ENCODE data around the gene EBP.

Gene EBP

GRCh38 chrX:48478806-48479205 is 42.8 kb upstream of the EBP start:
- Histone ChIP-seq H3K4me1 (ENCODE audit: control insufficient read depth, insufficient read depth, low read length) (no peaks in the 10 kb centered on the region), H3K9ac (ENCODE audit: low read length) (no peak overlapping the region), H3K9me3 (ENCODE audit: control insufficient read depth, low read length) (no peaks in the 10 kb centered on the region), H3K4me3 (ENCODE audit: low read length) (no peak overlapping the region), H3K27me3 (replicated peaks; ENCODE audit: control insufficient read depth, insufficient read depth, low read length) (peaks cover 4% of the 10 kb centered on the region), H3K36me3 (ENCODE audit: control insufficient read depth, insufficient read depth, low read length, severe bottlenecking) (peaks cover 16% of the 10 kb centered on the region)
- DNase-seq (ENCODE audit: low read depth) = no peak

GRCh38 chrX:48480142-48480541 is 41.5 kb upstream of the EBP start:
- Histone ChIP-seq H3K27me3 (replicated peaks; ENCODE audit: control insufficient read depth, insufficient read depth, low read length) (peaks cover 4% of the 10 kb centered on the region), H3K9ac (ENCODE audit: low read length) (no peak overlapping the region), H3K4me3 (ENCODE audit: low read length) (no peak overlapping the region), H3K36me3 (ENCODE audit: control insufficient read depth, insufficient read depth, low read length, severe bottlenecking) (peaks cover 18% of the 10 kb centered on the region), H3K9me3 (ENCODE audit: control insufficient read depth, low read length) (no peaks in the 10 kb centered on the region), H3K4me1 (ENCODE audit: control insufficient read depth, insufficient read depth, low read length) (no peaks in the 10 kb centered on the region)
- no peak for DNase-seq (ENCODE audit: low read depth)

GRCh38 chrX:48480583-48480982 is 41.0 kb upstream of the EBP start:
- Histone ChIP-seq H3K36me3 (ENCODE audit: control insufficient read depth, insufficient read depth, low read length, severe bottlenecking) (peaks cover 18% of the 10 kb centered on the region), H3K27me3 (replicated peaks; ENCODE audit: control insufficient read depth, insufficient read depth, low read length) (peaks cover 4% of the 10 kb centered on the region), H3K4me1 (ENCODE audit: control insufficient read depth, insufficient read depth, low read length) (no peaks in the 10 kb centered on the region), H3K9me3 (ENCODE audit: control insufficient read depth, low read length) (no peaks in the 10 kb centered on the region), H3K9ac (ENCODE audit: low read length) (no peak overlapping the region), H3K4me3 (ENCODE audit: low read length) (no peak overlapping the region)
- no peak for DNase-seq (ENCODE audit: low read depth)

GRCh38 chrX:48482526-48482925 is 39.1 kb upstream of the EBP start:
- no peak for DNase-seq (ENCODE audit: low read depth)
- peaks cover 18% of the 10 kb centered on the region for H3K36me3 ChIP-seq (ENCODE audit: control insufficient read depth, insufficient read depth, low read length, severe bottlenecking)
- H3K4me1 ChIP-seq (ENCODE audit: control insufficient read depth, insufficient read depth, low read length) = no peaks in the 10 kb centered on the region
- no peaks in the 10 kb centered on the region for H3K9me3 ChIP-seq (ENCODE audit: control insufficient read depth, low read length)
- no peak overlapping the region for H3K9ac ChIP-seq (ENCODE audit: low read length)
- H3K27me3 ChIP-seq (replicated peaks; ENCODE audit: control insufficient read depth, insufficient read depth, low read length) = peaks cover 4% of the 10 kb centered on the region
- H3K4me3 ChIP-seq (ENCODE audit: low read length) = no peak overlapping the region

- Histone ChIP-seq H3K36me3 (ENCODE audit: control insufficient read depth, insufficient read depth, low read length, severe bottlenecking) (peaks cover 4% of the 10 kb centered on the region), H3K4me3 (ENCODE audit: low read length) (no peak overlapping the region), H3K9ac (ENCODE audit: low read length) (no peak overlapping the region), H3K4me1 (ENCODE audit: control insufficient read depth, insufficient read depth, low read length) (peaks cover 9% of the 10 kb centered on the region), H3K27me3 (replicated peaks; ENCODE audit: control insufficient read depth, insufficient read depth, low read length) (peaks cover 5% of the 10 kb centered on the region), H3K9me3 (ENCODE audit: control insufficient read depth, low read length) (peaks cover 5% of the 10 kb centered on the region)
- DNase-seq (ENCODE audit: low read depth) = peak; percentile 90
Observed at GRCh38 chrX:48487362-48487798, 34.2 kb upstream of the EBP start.

- H3K4me1 ChIP-seq (ENCODE audit: control insufficient read depth, insufficient read depth, low read length) = peaks cover 13% of the 10 kb centered on the region
- H3K27me3 ChIP-seq (replicated peaks; ENCODE audit: control insufficient read depth, insufficient read depth, low read length) = peaks cover 2% of the 10 kb centered on the region
- no peak overlapping the region for H3K4me3 ChIP-seq (ENCODE audit: low read length)
- H3K9ac ChIP-seq (ENCODE audit: low read length) = no peak overlapping the region
- no peak for DNase-seq (ENCODE audit: low read depth)
- peaks cover 5% of the 10 kb centered on the region for H3K9me3 ChIP-seq (ENCODE audit: control insufficient read depth, low read length)
- H3K36me3 ChIP-seq (ENCODE audit: control insufficient read depth, insufficient read depth, low read length, severe bottlenecking) = peaks cover 3% of the 10 kb centered on the region
Observed at GRCh38 chrX:48488034-48488433, 33.6 kb upstream of the EBP start.

- DNase-seq (ENCODE audit: low read depth) = no peak
- Histone ChIP-seq H3K9ac (ENCODE audit: low read length) (no peak overlapping the region), H3K4me3 (ENCODE audit: low read length) (no peak overlapping the region), H3K9me3 (ENCODE audit: control insufficient read depth, low read length) (peaks cover 5% of the 10 kb centered on the region), H3K36me3 (ENCODE audit: control insufficient read depth, insufficient read depth, low read length, severe bottlenecking) (peaks cover 3% of the 10 kb centered on the region), H3K4me1 (ENCODE audit: control insufficient read depth, insufficient read depth, low read length) (peaks cover 22% of the 10 kb centered on the region), H3K27me3 (replicated peaks; ENCODE audit: control insufficient read depth, insufficient read depth, low read length) (peaks cover 2% of the 10 kb centered on the region)
Observed at GRCh38 chrX:48489296-48489695, 32.3 kb upstream of the EBP start.

GRCh38 chrX:48489892-48490291 is 31.7 kb upstream of the EBP start:
- H3K4me1 ChIP-seq (ENCODE audit: control insufficient read depth, insufficient read depth, low read length) = peaks cover 22% of the 10 kb centered on the region
- H3K4me3 ChIP-seq (ENCODE audit: low read length) = no peak overlapping the region
- H3K27me3 ChIP-seq (replicated peaks; ENCODE audit: control insufficient read depth, insufficient read depth, low read length) = peaks cover 2% of the 10 kb centered on the region
- H3K9me3 ChIP-seq (ENCODE audit: control insufficient read depth, low read length) = peaks cover 5% of the 10 kb centered on the region
- no peak for DNase-seq (ENCODE audit: low read depth)
- H3K36me3 ChIP-seq (ENCODE audit: control insufficient read depth, insufficient read depth, low read length, severe bottlenecking) = no peaks in the 10 kb centered on the region
- no peak overlapping the region for H3K9ac ChIP-seq (ENCODE audit: low read length)

GRCh38 chrX:48490661-48491060 is 30.9 kb upstream of the EBP start:
- DNase-seq (ENCODE audit: low read depth) = no peak
- Histone ChIP-seq H3K9me3 (ENCODE audit: control insufficient read depth, low read length) (peaks cover 8% of the 10 kb centered on the region), H3K9ac (ENCODE audit: low read length) (no peak overlapping the region), H3K4me1 (ENCODE audit: control insufficient read depth, insufficient read depth, low read length) (peaks cover 22% of the 10 kb centered on the region), H3K36me3 (ENCODE audit: control insufficient read depth, insufficient read depth, low read length, severe bottlenecking) (no peaks in the 10 kb centered on the region), H3K27me3 (replicated peaks; ENCODE audit: control insufficient read depth, insufficient read depth, low read length) (peaks cover 5% of the 10 kb centered on the region), H3K4me3 (ENCODE audit: low read length) (no peak overlapping the region)

GRCh38 chrX:48491809-48492208 is 29.8 kb upstream of the EBP start:
- Histone ChIP-seq H3K4me1 (ENCODE audit: control insufficient read depth, insufficient read depth, low read length) (peaks cover 22% of the 10 kb centered on the region), H3K9ac (ENCODE audit: low read length) (no peak overlapping the region), H3K4me3 (ENCODE audit: low read length) (no peak overlapping the region), H3K9me3 (ENCODE audit: control insufficient read depth, low read length) (peaks cover 8% of the 10 kb centered on the region), H3K27me3 (replicated peaks; ENCODE audit: control insufficient read depth, insufficient read depth, low read length) (peaks cover 5% of the 10 kb centered on the region), H3K36me3 (ENCODE audit: control insufficient read depth, insufficient read depth, low read length, severe bottlenecking) (no peaks in the 10 kb centered on the region)
- no peak for DNase-seq (ENCODE audit: low read depth)

- H3K36me3 ChIP-seq (ENCODE audit: control insufficient read depth, insufficient read depth, low read length, severe bottlenecking) = no peaks in the 10 kb centered on the region
- no peak overlapping the region for H3K4me3 ChIP-seq (ENCODE audit: low read length)
- H3K27me3 ChIP-seq (replicated peaks; ENCODE audit: control insufficient read depth, insufficient read depth, low read length) = peaks cover 5% of the 10 kb centered on the region
- H3K4me1 ChIP-seq (ENCODE audit: control insufficient read depth, insufficient read depth, low read length) = peaks cover 22% of the 10 kb centered on the region
- peak overlapping the region; percentile 32 for H3K9ac ChIP-seq (ENCODE audit: low read length)
- no peak for DNase-seq (ENCODE audit: low read depth)
- peaks cover 8% of the 10 kb centered on the region for H3K9me3 ChIP-seq (ENCODE audit: control insufficient read depth, low read length)
Observed at GRCh38 chrX:48492293-48492910, 29.2 kb upstream of the EBP start.

GRCh38 chrX:48493890-48494364 is 27.7 kb upstream of the EBP start:
- Histone ChIP-seq H3K36me3 (ENCODE audit: control insufficient read depth, insufficient read depth, low read length, severe bottlenecking) (no peaks in the 10 kb centered on the region), H3K9ac (ENCODE audit: low read length) (no peak overlapping the region), H3K4me3 (ENCODE audit: low read length) (no peak overlapping the region), H3K4me1 (ENCODE audit: control insufficient read depth, insufficient read depth, low read length) (peaks cover 22% of the 10 kb centered on the region), H3K9me3 (ENCODE audit: control insufficient read depth, low read length) (peaks cover 8% of the 10 kb centered on the region), H3K27me3 (replicated peaks; ENCODE audit: control insufficient read depth, insufficient read depth, low read length) (peaks cover 3% of the 10 kb centered on the region)
- peak; percentile 22 for DNase-seq (ENCODE audit: low read depth)

All from adipocyte (in vitro differentiated cells).